Urinary bladder (tissue), 4 donors: ENCODE data around the gene SIRPA. TPM values are rescaled to one million over a fixed set of nuclear protein-coding genes. Genes with fewer than 3 reads are reported as not detected.

Experiments used
- DNase-seq: peaks from one replicate; pipeline ENCODE4 v3.0.0-alpha.2; 2015; ENCODE audit errors: extremely low spot score
- H3K27ac ChIP-seq: one replicate; pipeline ENCODE4 v1.5.1; 2013; ENCODE audit warnings: low read depth, mild to moderate bottlenecking, moderate library complexity
- H3K36me3 ChIP-seq: one replicate; pipeline ENCODE4 v1.6.1; 2013; ENCODE audit warnings: mild to moderate bottlenecking, moderate library complexity; ENCODE audit not compliant: insufficient read depth
- H3K4me1 ChIP-seq: one replicate; pipeline ENCODE4 v1.6.1; 2013; ENCODE audit warnings: mild to moderate bottlenecking, moderate library complexity; ENCODE audit not compliant: insufficient read depth
- H3K4me3 ChIP-seq: one replicate; pipeline ENCODE4 v1.5.1; 2013; ENCODE audit warnings: low read depth, low read length
- WGBS: extraction: QIAGEN DNeasy Blood & Tissue Kit; methylation state at CpG from one replicate; pipeline ENCODE4 v1.1.7; 2013; 5-methylcytosine and 5-hydroxymethylcytosine counted together
- polyA plus RNA-seq: library from polyadenylated mRNA; stranded (reverse); fragments of 200-250 nt; gene quantifications from one replicate; pipeline ENCODE4 v1.2.3, GENCODE V29; 2013
- total RNA-seq: library from RNA; depleted of rRNA; stranded (reverse); fragments of >200 nt; gene quantifications from one replicate; pipeline ENCODE4 v1.2.3, GENCODE V29; 2014
- donor health status: healthy with polysubstance abuse.
- donor health status: healthy.

The SIRPA gene
- total and polyA plus RNA-seq, 2 donors = 11.2 to 27.8 TPM

- no peak for DNase-seq
- WGBS = 28% methylated on average over 5 of the region's 5 CpGs
- H3K4me3 ChIP-seq = no peak overlapping the region
Observed at GRCh38 chr20:1887321-1887720, 7.9 kb upstream of the SIRPA start.

GRCh38 chr20:1887756-1888155 lies 7.5 kb upstream of the SIRPA start:
- Histone ChIP-seq H3K36me3 (no peaks in the 10 kb centered on the region), H3K27ac (no peak overlapping the region), H3K4me3 (no peak overlapping the region), H3K4me1 (no peaks in the 10 kb centered on the region)
- WGBS = 65% methylated on average over 2 of the region's 2 CpGs
- DNase-seq = no peak

More at GRCh38 chr20:1887321-1887720, 7.9 kb upstream of the SIRPA start:
- Histone ChIP-seq H3K36me3 (no peaks in the 10 kb centered on the region), H3K27ac (no peak overlapping the region), H3K4me1 (no peaks in the 10 kb centered on the region)

DNA sequence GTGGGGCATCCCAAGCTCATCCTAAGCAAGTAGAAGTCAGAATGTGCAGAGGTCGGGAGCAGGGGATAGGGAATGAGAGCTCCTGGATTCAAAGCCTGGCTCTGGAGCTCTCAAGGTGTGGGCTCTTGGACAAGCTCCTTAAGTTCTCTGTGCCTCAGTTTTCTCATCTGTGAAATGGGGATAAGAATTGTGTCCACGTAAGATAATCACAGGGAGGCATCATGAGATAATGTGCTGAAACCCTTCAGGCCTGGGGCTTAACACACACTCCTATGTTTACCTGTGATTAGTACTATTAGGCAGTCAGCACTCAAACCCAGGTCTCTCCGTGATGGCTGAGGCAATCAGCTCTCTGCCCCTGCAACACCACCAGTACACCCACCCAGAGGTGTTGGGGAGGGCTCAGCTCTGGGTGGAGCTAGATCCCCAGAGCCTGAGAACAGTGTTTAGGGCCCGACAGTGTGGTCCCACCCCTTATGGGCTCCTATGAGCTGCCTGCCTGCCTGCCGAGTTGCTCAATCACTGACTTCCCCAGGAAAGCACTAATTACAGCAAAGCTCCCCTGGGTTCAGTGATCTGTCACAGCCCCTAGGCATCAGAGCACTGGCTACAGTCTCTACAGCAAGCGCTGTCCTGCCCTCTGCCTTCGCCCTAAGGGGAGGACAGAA lies 6.3 kb upstream of the SIRPA start:
- 53% methylated on average over 7 of the region's 7 CpGs for WGBS
- no peaks in the 10 kb centered on the region for H3K4me1 ChIP-seq
- no peak for DNase-seq

GRCh38 chr20:1890469-1891262 lies 4.5 kb upstream of the SIRPA start:
- Histone ChIP-seq H3K27ac (no peak overlapping the region), H3K4me3 (no peak overlapping the region), H3K4me1 (no peaks in the 10 kb centered on the region), H3K36me3 (no peaks in the 10 kb centered on the region)
- 80% methylated on average over 14 of the region's 14 CpGs for WGBS
- no peak for DNase-seq

More for the DNA sequence above, 6.3 kb upstream of the SIRPA start:
- H3K27ac ChIP-seq = no peak overlapping the region
- no peaks in the 10 kb centered on the region for H3K36me3 ChIP-seq
- H3K4me3 ChIP-seq = no peak overlapping the region

DNA sequence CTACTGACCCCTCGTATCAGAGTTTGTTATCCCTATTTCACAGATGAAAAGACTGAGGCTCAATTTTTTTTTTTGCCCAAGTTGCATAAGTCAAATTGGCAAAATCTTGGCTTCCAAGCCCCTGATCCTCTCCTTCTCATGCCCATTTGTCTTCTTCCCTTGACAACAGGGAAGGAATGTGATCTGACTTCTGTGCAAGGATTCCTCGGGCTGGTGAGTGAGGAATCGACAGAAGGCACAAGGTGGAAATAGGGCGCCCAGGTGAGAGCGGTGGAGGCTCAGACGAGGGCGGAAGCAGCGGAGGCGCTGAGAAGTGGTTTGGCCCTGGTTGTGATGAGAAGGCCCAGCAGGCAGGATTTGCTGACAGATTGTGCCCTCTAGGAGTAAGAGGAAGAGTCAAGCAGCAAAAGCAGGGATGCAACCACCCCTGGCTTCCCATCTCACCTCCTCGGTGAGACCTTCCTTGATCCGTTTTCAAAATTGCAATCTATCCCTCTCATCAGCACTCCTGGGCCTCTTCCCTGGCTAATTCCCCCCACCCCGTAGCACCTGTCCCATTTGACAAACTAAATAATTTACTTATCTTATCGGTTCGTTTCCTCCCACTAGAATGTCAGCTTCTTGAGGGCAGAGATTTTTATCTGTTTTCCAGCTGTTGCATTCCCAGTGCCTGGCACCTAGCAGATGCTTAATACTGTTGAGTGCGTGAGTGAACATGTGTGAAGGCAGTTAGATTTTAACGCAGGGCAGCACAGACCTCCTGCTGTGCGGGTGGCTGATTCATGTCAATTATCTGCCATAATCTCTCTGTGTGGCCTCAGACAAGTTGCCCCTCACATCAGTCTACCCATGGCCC lies 3.7 kb upstream of the SIRPA start:
- no peak overlapping the region for H3K4me3 ChIP-seq

DNA sequence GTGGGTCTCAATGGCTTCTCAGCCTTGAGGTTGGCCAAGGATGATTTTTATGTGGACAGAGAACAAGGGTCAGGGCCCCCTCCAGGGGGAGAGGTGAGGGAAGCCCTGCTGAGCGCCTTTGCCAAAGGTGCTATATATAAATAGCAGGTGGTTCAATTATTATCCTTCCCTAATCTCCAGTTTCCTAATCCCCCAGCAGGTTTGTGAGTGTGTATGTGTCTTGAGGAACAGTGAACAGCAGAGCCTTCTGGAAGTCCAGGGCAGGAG lies 3.2 kb upstream of the SIRPA start:
- H3K4me3 ChIP-seq = no peak overlapping the region
- no peak for DNase-seq
- H3K27ac ChIP-seq = no peak overlapping the region
- no peaks in the 10 kb centered on the region for H3K36me3 ChIP-seq
- H3K4me1 ChIP-seq = no peaks in the 10 kb centered on the region
- WGBS = 92% methylated on average over 1 of the region's 1 CpG

More for the DNA sequence above, 3.7 kb upstream of the SIRPA start:
- WGBS = 83% methylated on average over 17 of the region's 17 CpGs
- Histone ChIP-seq H3K27ac (no peak overlapping the region), H3K36me3 (no peaks in the 10 kb centered on the region), H3K4me1 (no peaks in the 10 kb centered on the region)
- DNase-seq = no peak

- no peaks in the 10 kb centered on the region for H3K4me1 ChIP-seq
- no peak for DNase-seq
- no peaks in the 10 kb centered on the region for H3K36me3 ChIP-seq
- peak overlapping the region; percentile 69 for H3K4me3 ChIP-seq
- 9% methylated on average over 54 of the region's 54 CpGs for WGBS
- H3K27ac ChIP-seq = peak overlapping the region; percentile 87
Observed at GRCh38 chr20:1893721-1894470, 1.3 kb upstream of the SIRPA start.

DNA sequence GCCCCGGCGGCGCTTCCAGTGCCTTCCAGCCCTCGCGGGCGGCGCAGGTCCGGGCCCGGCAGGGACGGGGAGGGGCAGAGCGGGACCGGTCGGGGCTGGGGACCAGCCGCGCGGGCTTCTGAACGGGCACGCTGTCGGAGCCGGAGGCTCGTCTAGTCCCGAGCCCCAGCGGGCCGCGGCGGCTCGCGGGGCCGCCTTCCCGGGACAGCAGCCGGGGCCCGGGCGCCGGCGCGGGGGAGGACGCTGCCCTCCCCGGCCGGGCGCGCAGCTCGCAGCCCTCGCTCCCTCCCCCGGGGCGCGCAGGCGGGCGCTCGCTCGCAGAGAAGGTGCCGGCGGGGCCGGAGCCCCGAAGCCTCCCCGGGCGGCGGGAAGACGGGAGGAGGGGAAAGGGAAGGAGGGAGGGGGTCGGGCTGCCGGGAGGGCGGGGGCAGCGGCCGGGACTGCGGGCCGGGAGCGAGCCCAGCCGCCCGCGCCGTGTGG lies 696 bp upstream of the SIRPA start:
- H3K27ac ChIP-seq = peak overlapping the region; percentile 87
- no peaks in the 10 kb centered on the region for H3K4me1 ChIP-seq
- under 1% methylated on average over 64 of the region's 70 CpGs for WGBS
- peak overlapping the region; percentile 69 for H3K4me3 ChIP-seq
- no peaks in the 10 kb centered on the region for H3K36me3 ChIP-seq
- no peak for DNase-seq

- 22% methylated on average over 24 of the region's 24 CpGs for WGBS
- peak overlapping the region; percentile 69 for H3K4me3 ChIP-seq
- no peaks in the 10 kb centered on the region for H3K4me1 ChIP-seq
- peak overlapping the region; percentile 26 for H3K27ac ChIP-seq
- no peaks in the 10 kb centered on the region for H3K36me3 ChIP-seq
- DNase-seq = no peak
Observed at GRCh38 chr20:1895674-1896483, 672 bp downstream of the SIRPA start.

GRCh38 chr20:1896484-1897258 lies 1.5 kb downstream of the SIRPA start:
- Histone ChIP-seq H3K4me3 (no peak overlapping the region), H3K27ac (no peak overlapping the region), H3K4me1 (no peaks in the 10 kb centered on the region), H3K36me3 (no peaks in the 10 kb centered on the region)
- 77% methylated on average over 12 of the region's 12 CpGs for WGBS
- no peak for DNase-seq

- Histone ChIP-seq H3K27ac (peak overlapping the region; percentile 74), H3K4me1 (no peaks in the 10 kb centered on the region), H3K36me3 (no peaks in the 10 kb centered on the region), H3K4me3 (no peak overlapping the region)
- DNase-seq = no peak
- WGBS = 85% methylated on average over 2 of the region's 2 CpGs
Observed at GRCh38 chr20:1897541-1897940, 2.3 kb downstream of the SIRPA start.

DNA sequence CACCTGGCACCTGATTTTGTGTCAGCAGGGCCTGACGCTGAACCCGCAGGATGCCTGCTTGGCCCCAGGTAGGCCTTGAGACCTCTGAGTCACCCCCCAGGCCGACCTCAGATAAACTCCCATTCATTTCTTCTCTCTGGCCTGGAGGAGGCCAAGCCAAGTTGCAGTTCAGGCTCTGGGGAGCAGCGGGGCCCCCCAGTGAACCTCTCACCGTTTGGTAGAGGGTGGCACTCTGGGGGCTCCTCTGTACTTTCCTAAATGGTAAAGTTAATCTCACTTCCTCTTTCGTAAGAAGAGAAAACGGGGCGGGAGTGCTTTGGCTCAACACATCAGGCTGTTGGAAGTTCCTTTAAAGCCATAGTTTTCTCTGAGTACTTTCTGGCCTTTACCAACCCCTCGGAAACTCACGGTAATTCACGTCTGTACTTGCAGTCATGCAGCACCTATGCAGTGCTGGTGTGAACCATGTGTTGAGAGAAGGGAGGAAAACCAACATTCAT lies 2.8 kb downstream of the SIRPA start:
- 54% methylated on average over 11 of the region's 11 CpGs for WGBS
- no peaks in the 10 kb centered on the region for H3K4me1 ChIP-seq
- no peaks in the 10 kb centered on the region for H3K36me3 ChIP-seq
- H3K27ac ChIP-seq = peak overlapping the region; percentile 74
- no peak for DNase-seq
- no peak overlapping the region for H3K4me3 ChIP-seq
